Hepatocyte (in vitro differentiated cells): ENCODE results near the gene DHX35. TPM values are rescaled to one million over a fixed set of nuclear protein-coding genes. Genes with fewer than 3 reads are reported as not detected.

Experiments
- DNase-seq: peaks from one replicate; pipeline ENCODE4 v3.0.0-alpha.2; 2016; ENCODE audit warnings: low spot score
- H2AFZ ChIP-seq: fragments of 200-600 bp; sonication (generic); 2 replicates; pipeline ENCODE4 v1.6.0; 2016; ENCODE audit warnings: antibody characterized with exemption, mild to moderate bottlenecking
- H3K27ac ChIP-seq: fragments of 200-600 bp; sonication (generic); 2 replicates; pipeline ENCODE4 v1.5.1; 2016; ENCODE audit warnings: mild to moderate bottlenecking
- H3K27me3 ChIP-seq: fragments of 200-600 bp; sonication (generic); 2 replicates; pipeline ENCODE4 v1.6.1; 2016
- H3K36me3 ChIP-seq: fragments of 200-600 bp; sonication (generic); replicated peaks from 2 replicates; pipeline ENCODE4 v1.5.1; 2016; ENCODE audit warnings: low read depth; ENCODE audit not compliant: insufficient read depth
- H3K4me1 ChIP-seq: fragments of 200-600 bp; sonication (generic); 2 replicates; pipeline ENCODE4 v1.5.1; 2016; ENCODE audit warnings: mild to moderate bottlenecking, moderate library complexity; ENCODE audit not compliant: insufficient read depth
- H3K4me2 ChIP-seq: fragments of 200-600 bp; sonication (generic); 2 replicates; pipeline ENCODE4 v1.6.0; 2016
- H3K4me3 ChIP-seq: fragments of 200-600 bp; sonication (generic); 2 replicates; pipeline ENCODE4 v1.5.1; 2016; ENCODE audit warnings: mild to moderate bottlenecking
- H3K79me2 ChIP-seq: fragments of 200-600 bp; sonication (generic); 2 replicates; pipeline ENCODE4 v1.6.0; 2017; ENCODE audit warnings: mild to moderate bottlenecking
- H3K9me2 ChIP-seq: fragments of 200-600 bp; sonication (generic); replicated peaks from 2 replicates; pipeline ENCODE4 v1.6.0; 2017; ENCODE audit warnings: mild to moderate bottlenecking; ENCODE audit not compliant: insufficient read depth
- H3K9me3 ChIP-seq: fragments of 200-600 bp; sonication (generic); 2 replicates; pipeline ENCODE4 v1.5.1; 2016; ENCODE audit warnings: low read depth, mild to moderate bottlenecking
- H4K20me1 ChIP-seq: fragments of 200-600 bp; sonication (generic); 2 replicates; pipeline ENCODE4 v1.6.0; 2016; ENCODE audit warnings: mild to moderate bottlenecking; ENCODE audit not compliant: insufficient read depth, poor library complexity, severe bottlenecking
- EZH2 ChIP-seq: fragments of 200-600 bp; sonication (generic); IDR thresholded peaks from 2 replicates; pipeline ENCODE4 v1.6.1; 2016; ENCODE audit warnings: antibody characterized with exemption, mild to moderate bottlenecking, borderline replicate concordance
- EZH2phosphoT487 ChIP-seq: fragments of 200-600 bp; sonication (generic); IDR thresholded peaks from one replicate; pipeline ENCODE4 v1.6.1; 2018; ENCODE audit warnings: antibody characterized with exemption, mild to moderate bottlenecking, low read depth, moderate library complexity; ENCODE audit not compliant: unreplicated experiment, severe bottlenecking
- WGBS: methylation state at CpG from one replicate; pipeline ENCODE4 v1.1.6; 2016; ENCODE audit warnings: low lambda C conversion rate; ENCODE audit errors: missing lambda C conversion rate; 5-methylcytosine and 5-hydroxymethylcytosine counted together
- polyA plus RNA-seq: library from polyadenylated mRNA; unstranded; fragments of >200 nt; fragmentation: Nextera tagmentation; extraction: Ambion mirVana; gene quantifications from 2 replicates; pipeline ENCODE4 v1.2.1, GENCODE V29; 2016
- total RNA-seq: library from RNA; depleted of rRNA; stranded (reverse); fragments of >200 nt; gene quantifications from 2 replicates; pipeline ENCODE4 v1.2.3, GENCODE V29; 2014
- TF ChIP-seq, protein P1 (sequence below): fragments of 200-600 bp; sonication (generic); IDR thresholded peaks from 2 replicates; pipeline ENCODE4 v1.5.1; 2016; ENCODE audit warnings: antibody characterized with exemption, mild to moderate bottlenecking; ENCODE audit not compliant: poor library complexity

The DHX35 gene
- total and polyA plus RNA-seq, 2 experiments from 2014 or later, result 4.4 to 10.6 TPM

DNA sequence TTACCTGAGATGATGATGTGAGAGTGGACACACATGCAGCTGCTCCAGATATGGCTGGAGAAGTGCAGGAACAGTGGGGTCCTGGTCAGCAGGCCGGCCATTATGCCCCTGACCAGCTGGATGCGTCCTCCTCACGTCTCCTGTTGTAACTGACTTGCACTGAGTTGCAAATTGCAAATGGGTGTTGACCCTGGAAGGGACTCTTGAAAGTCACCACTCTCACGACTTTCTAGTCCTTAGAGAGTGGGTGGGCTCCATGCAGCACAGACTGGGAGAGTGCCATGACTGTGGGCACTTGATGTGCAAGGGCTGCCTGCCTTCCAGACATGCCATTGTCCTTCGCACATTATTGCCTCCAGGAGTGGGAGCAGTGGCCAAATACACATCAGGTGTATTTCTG is 25.1 kb upstream of the DHX35 start:
- no peaks in the 10 kb centered on the region for H3K9me2 ChIP-seq
- TF ChIP-seq, protein P1, sequence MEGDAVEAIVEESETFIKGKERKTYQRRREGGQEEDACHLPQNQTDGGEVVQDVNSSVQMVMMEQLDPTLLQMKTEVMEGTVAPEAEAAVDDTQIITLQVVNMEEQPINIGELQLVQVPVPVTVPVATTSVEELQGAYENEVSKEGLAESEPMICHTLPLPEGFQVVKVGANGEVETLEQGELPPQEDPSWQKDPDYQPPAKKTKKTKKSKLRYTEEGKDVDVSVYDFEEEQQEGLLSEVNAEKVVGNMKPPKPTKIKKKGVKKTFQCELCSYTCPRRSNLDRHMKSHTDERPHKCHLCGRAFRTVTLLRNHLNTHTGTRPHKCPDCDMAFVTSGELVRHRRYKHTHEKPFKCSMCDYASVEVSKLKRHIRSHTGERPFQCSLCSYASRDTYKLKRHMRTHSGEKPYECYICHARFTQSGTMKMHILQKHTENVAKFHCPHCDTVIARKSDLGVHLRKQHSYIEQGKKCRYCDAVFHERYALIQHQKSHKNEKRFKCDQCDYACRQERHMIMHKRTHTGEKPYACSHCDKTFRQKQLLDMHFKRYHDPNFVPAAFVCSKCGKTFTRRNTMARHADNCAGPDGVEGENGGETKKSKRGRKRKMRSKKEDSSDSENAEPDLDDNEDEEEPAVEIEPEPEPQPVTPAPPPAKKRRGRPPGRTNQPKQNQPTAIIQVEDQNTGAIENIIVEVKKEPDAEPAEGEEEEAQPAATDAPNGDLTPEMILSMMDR, result no peak
- TF ChIP-seq EZH2, result no peak
- TF ChIP-seq EZH2phosphoT487, result no peak
- peaks cover 61% of the 10 kb centered on the region for H3K79me2 ChIP-seq
- DNase-seq, result no peak
- H3K4me3 ChIP-seq, result no peak overlapping the region
- no peaks in the 10 kb centered on the region for H3K27me3 ChIP-seq
- WGBS, result 96% methylated on average over 5 of the region's 5 CpGs
- no peaks in the 10 kb centered on the region for H3K4me1 ChIP-seq
- no peak overlapping the region for H3K4me2 ChIP-seq
- no peak overlapping the region for H2AFZ ChIP-seq
- H3K27ac ChIP-seq, result no peak overlapping the region
- H3K36me3 ChIP-seq, result no peaks in the 10 kb centered on the region
- H4K20me1 ChIP-seq, result no peaks in the 10 kb centered on the region
- no peaks in the 10 kb centered on the region for H3K9me3 ChIP-seq

DNA sequence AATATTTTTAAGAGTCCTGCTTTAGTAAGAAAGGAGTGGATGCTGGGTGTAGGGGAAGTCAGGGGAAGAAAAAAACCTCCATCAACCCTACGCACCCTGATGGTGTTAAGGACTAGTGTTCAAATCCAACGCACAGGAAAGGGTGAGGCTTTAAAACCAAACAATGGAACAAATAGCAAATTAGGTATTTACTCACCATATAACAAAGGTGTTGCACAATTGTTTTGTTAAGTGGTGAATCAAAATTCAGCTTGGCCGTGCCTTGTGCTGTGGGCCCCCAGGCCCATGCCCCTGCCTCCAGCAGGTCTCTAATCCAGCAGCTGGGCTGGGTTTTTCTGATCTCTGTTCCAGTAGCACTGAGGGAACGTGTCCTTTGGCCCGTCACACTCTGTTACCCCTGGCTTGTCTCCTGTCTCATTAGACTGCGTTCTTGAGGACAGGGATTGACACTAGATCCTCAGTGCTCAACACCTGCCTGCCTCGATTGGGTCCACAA is 24.1 kb upstream of the DHX35 start:
- H3K4me1 ChIP-seq, result no peaks in the 10 kb centered on the region
- 94% methylated on average over 7 of the region's 7 CpGs for WGBS
- no peak overlapping the region for H3K4me2 ChIP-seq
- H2AFZ ChIP-seq, result no peak overlapping the region
- TF ChIP-seq, protein P1, result no peak
- TF ChIP-seq EZH2phosphoT487 (no peak), EZH2 (no peak)
- H3K4me3 ChIP-seq, result no peak overlapping the region
- peaks cover 52% of the 10 kb centered on the region for H3K79me2 ChIP-seq
- DNase-seq, result no peak
- no peaks in the 10 kb centered on the region for H3K27me3 ChIP-seq
- no peaks in the 10 kb centered on the region for H4K20me1 ChIP-seq
- no peaks in the 10 kb centered on the region for H3K36me3 ChIP-seq
- no peaks in the 10 kb centered on the region for H3K9me2 ChIP-seq
- no peak overlapping the region for H3K27ac ChIP-seq
- H3K9me3 ChIP-seq, result no peaks in the 10 kb centered on the region

DNA sequence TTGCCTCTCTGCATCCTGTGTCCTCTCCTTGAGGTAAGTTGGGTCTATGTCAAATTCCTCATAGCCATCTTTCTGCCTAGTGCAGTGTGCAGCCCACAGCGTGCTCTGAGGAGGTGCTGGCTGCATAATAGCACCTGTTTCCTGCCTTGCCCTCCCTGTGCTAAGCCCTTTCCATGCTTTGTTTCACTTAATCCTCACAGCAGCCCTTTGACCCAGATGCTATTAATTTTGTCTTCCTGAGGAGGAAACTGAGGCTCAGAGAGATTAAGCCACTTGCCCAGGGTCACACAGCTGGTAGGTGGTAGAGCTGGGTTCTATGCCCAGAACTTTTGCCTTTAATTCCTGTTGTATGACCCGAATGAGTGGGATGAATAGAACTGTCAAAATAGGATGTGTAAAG is 22.5 kb upstream of the DHX35 start:
- no peak overlapping the region for H3K4me2 ChIP-seq
- peaks cover 37% of the 10 kb centered on the region for H3K79me2 ChIP-seq
- no peak overlapping the region for H2AFZ ChIP-seq
- no peaks in the 10 kb centered on the region for H3K36me3 ChIP-seq
- no peaks in the 10 kb centered on the region for H3K9me2 ChIP-seq
- DNase-seq, result no peak
- TF ChIP-seq, protein P1, result no peak
- no peak for TF ChIP-seq EZH2
- no peak for TF ChIP-seq EZH2phosphoT487
- H3K27me3 ChIP-seq, result no peaks in the 10 kb centered on the region
- H3K27ac ChIP-seq, result no peak overlapping the region
- WGBS, result 95% methylated on average over 2 of the region's 2 CpGs
- H3K9me3 ChIP-seq, result no peaks in the 10 kb centered on the region
- H3K4me3 ChIP-seq, result no peak overlapping the region
- no peaks in the 10 kb centered on the region for H4K20me1 ChIP-seq
- no peaks in the 10 kb centered on the region for H3K4me1 ChIP-seq

DNA sequence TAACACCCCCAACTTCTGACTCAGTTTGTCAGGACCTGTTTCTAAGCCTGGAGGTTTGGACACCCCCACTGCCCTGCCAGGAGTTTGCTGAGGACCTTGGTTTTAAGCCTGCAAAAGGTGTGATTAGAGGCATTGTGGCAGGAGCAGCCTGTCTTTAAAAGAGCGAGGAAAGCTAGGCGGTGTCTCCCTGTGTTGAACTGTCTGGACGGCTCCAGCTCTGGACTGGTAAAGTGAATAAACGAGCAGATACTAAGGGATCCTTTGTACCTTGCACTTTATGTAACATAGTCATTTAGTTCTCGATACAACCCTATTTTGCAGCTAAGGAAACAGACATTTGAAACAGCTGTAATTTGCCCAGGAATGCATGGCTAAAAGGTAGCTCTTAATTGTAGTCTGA is 21.5 kb upstream of the DHX35 start:
- Histone ChIP-seq H3K36me3 (no peaks in the 10 kb centered on the region), H3K27ac (no peak overlapping the region), H3K27me3 (no peaks in the 10 kb centered on the region), H3K9me3 (no peaks in the 10 kb centered on the region), H3K4me1 (no peaks in the 10 kb centered on the region), H3K79me2 (peaks cover 28% of the 10 kb centered on the region), H3K4me3 (no peak overlapping the region), H3K9me2 (no peaks in the 10 kb centered on the region), H4K20me1 (no peaks in the 10 kb centered on the region), H2AFZ (no peak overlapping the region), H3K4me2 (no peak overlapping the region)
- 92% methylated on average over 5 of the region's 5 CpGs for WGBS
- no peak for DNase-seq
- TF ChIP-seq, protein P1, result no peak
